Measurements from ENCODE around the gene CR1L.
"Not testable (repeated sequence)": the region's sequence is repeated elsewhere in the genome, so short reads cannot be mapped to it uniquely, and the experiment has no call there.

The CR1L gene

DNA sequence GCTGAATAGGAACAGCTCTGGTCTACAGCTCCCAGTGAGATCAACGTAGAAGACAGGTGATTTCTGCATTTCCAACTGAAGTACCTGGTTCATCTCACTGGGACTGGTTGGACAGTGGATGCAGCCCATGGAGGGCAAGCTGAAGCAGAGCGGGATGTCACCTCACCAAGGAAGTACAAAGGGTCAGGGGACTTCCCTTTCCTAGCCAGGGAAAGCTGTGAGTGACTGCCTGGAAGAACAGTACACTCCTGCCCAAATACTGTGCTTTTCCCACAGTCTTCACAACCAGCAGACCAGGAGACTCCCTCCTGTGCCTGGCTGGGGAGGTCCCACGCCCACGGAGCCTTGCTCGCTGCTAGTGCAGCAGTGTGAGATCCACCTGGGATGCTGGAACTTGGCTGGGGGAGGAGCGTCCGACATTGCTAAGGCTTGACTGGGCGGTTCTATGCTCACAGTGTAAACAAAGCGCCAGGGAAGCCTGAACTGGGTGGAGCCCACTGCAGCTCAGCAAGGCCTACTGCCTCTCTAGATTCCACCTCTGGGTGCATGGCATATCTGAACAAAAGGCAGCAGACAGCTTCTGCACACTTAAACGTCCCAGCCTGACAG, 14.7 kb downstream of the CR1L start:
- H3K4me3 ChIP-seq (replicated peaks; ENCODE audit: insufficient read depth, low read length), result no peak overlapping the region
- no peak for DNase-seq (ENCODE audit: low read depth in 1 of 2, low spot score in 1 of 2)

DNA sequence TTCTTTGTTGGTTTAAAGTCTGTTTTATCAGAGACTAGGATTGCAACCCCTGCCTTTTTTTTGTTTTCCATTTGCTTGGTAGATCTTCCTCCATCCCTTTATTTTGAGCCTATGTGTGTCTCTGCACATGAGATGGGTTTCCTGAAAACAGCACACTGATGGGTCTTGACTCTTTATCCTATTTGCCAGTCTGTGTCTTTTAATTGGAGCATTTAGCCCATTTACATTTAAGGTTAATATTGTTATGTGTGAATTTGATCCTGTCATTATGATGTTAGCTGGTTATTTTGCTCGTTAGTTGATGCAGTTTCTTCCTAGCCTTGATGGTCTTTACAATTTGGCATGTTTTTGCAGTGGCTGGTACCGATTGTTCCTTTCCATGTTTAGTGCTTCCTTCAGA, 16.5 kb downstream of the CR1L start:
- not testable (repeated sequence) for DNase-seq (ENCODE audit: low read depth in 1 of 2, low spot score in 1 of 2); H3K27me3 ChIP-seq (ENCODE audit: insufficient read depth, poor library complexity, severe bottlenecking); H3K27ac ChIP-seq (replicated peaks); H3K4me3 ChIP-seq (replicated peaks; ENCODE audit: insufficient read depth, low read length)

More for the DNA sequence above, 14.7 kb downstream of the CR1L start:
- H3K27ac ChIP-seq (replicated peaks), result no peak overlapping the region
- H3K27me3 ChIP-seq (ENCODE audit: insufficient read depth, poor library complexity, severe bottlenecking), result peaks cover 1% of the 10 kb centered on the region
- TF ChIP-seq GABPA (IDR thresholded peaks at IDR 0.05; ENCODE audit: low read depth) (no peak), POLR2AphosphoS5 (IDR thresholded peaks at IDR 0.05; ENCODE audit: low read depth) (no peak), SPI1 (IDR thresholded peaks at IDR 0.05; ENCODE audit: borderline replicate concordance, low read depth) (no peak)
- TF ChIP-seq, protein P1, sequence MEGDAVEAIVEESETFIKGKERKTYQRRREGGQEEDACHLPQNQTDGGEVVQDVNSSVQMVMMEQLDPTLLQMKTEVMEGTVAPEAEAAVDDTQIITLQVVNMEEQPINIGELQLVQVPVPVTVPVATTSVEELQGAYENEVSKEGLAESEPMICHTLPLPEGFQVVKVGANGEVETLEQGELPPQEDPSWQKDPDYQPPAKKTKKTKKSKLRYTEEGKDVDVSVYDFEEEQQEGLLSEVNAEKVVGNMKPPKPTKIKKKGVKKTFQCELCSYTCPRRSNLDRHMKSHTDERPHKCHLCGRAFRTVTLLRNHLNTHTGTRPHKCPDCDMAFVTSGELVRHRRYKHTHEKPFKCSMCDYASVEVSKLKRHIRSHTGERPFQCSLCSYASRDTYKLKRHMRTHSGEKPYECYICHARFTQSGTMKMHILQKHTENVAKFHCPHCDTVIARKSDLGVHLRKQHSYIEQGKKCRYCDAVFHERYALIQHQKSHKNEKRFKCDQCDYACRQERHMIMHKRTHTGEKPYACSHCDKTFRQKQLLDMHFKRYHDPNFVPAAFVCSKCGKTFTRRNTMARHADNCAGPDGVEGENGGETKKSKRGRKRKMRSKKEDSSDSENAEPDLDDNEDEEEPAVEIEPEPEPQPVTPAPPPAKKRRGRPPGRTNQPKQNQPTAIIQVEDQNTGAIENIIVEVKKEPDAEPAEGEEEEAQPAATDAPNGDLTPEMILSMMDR (IDR thresholded peaks at IDR 0.05; ENCODE audit: insufficient read depth, low read length), result no peak
- TF ChIP-seq, protein P2, sequence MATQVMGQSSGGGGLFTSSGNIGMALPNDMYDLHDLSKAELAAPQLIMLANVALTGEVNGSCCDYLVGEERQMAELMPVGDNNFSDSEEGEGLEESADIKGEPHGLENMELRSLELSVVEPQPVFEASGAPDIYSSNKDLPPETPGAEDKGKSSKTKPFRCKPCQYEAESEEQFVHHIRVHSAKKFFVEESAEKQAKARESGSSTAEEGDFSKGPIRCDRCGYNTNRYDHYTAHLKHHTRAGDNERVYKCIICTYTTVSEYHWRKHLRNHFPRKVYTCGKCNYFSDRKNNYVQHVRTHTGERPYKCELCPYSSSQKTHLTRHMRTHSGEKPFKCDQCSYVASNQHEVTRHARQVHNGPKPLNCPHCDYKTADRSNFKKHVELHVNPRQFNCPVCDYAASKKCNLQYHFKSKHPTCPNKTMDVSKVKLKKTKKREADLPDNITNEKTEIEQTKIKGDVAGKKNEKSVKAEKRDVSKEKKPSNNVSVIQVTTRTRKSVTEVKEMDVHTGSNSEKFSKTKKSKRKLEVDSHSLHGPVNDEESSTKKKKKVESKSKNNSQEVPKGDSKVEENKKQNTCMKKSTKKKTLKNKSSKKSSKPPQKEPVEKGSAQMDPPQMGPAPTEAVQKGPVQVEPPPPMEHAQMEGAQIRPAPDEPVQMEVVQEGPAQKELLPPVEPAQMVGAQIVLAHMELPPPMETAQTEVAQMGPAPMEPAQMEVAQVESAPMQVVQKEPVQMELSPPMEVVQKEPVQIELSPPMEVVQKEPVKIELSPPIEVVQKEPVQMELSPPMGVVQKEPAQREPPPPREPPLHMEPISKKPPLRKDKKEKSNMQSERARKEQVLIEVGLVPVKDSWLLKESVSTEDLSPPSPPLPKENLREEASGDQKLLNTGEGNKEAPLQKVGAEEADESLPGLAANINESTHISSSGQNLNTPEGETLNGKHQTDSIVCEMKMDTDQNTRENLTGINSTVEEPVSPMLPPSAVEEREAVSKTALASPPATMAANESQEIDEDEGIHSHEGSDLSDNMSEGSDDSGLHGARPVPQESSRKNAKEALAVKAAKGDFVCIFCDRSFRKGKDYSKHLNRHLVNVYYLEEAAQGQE (IDR thresholded peaks at IDR 0.05; ENCODE audit: insufficient replicate concordance, low read depth), result no peak

DNA sequence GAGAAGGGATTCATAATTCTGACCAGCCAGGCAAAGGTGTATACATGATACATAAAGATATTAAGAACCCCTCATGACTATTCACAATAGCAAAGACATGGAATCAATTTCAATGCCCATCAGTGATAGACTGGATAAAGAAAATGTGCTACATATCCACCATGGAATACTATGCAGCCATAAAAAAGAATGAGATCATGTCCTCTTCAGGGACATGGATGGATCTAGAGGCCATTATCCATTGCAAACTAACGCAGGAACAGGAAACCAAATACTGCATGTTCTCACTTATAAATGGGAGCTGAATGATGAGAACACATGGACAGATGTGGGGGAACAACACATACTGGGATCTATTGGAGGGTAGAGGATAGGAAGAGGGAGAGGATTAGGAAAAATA, 21.4 kb downstream of the CR1L start:
- H3K27ac ChIP-seq (replicated peaks), result no peak overlapping the region
- no peak for TF ChIP-seq POLR2AphosphoS5 (IDR thresholded peaks at IDR 0.05; ENCODE audit: low read depth)
- no peak for TF ChIP-seq SPI1 (IDR thresholded peaks at IDR 0.05; ENCODE audit: borderline replicate concordance, low read depth)
- TF ChIP-seq, protein P1 (IDR thresholded peaks at IDR 0.05; ENCODE audit: insufficient read depth, low read length), result no peak
- TF ChIP-seq, protein P2 (IDR thresholded peaks at IDR 0.05; ENCODE audit: insufficient replicate concordance, low read depth), result no peak
- no peak for TF ChIP-seq GABPA (IDR thresholded peaks at IDR 0.05; ENCODE audit: low read depth)
- peaks cover 27% of the 10 kb centered on the region for H3K27me3 ChIP-seq (ENCODE audit: insufficient read depth, poor library complexity, severe bottlenecking)
- no peak overlapping the region for H3K4me3 ChIP-seq (replicated peaks; ENCODE audit: insufficient read depth, low read length)
- no peak for DNase-seq (ENCODE audit: low read depth in 1 of 2, low spot score in 1 of 2)

DNA sequence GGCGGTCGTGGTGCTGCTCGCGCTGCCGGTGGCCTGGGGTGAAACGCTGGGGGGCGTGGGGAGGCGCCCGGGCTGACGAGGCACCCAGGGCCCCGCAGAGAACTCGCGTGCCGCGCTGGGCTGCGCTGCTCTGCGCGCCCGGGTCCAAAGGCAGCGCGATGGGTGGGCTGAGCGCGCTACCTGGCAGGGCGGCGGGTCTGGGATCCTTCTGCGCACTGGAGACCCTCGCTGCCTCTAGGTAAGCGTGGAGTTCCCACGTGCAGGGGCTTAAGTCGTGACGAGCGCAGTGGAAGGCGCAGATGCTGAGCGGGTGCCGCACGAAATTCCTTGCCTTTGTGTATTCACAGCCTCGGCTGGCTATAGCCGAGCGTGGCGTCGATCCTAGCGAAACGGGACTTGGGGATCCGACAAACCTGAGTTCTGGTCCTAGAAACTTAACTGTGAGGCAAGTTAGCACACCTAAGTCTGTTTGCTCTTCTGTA, 24.6 kb downstream of the CR1L start:
- Histone ChIP-seq H3K27me3 (ENCODE audit: insufficient read depth, poor library complexity, severe bottlenecking) (peaks cover 31% of the 10 kb centered on the region), H3K4me3 (replicated peaks; ENCODE audit: insufficient read depth, low read length) (no peak overlapping the region), H3K27ac (replicated peaks) (no peak overlapping the region)
- no peak for TF ChIP-seq SPI1 (IDR thresholded peaks at IDR 0.05; ENCODE audit: borderline replicate concordance, low read depth)
- TF ChIP-seq GABPA (IDR thresholded peaks at IDR 0.05; ENCODE audit: low read depth), result no peak
- TF ChIP-seq, protein P2 (IDR thresholded peaks at IDR 0.05; ENCODE audit: insufficient replicate concordance, low read depth), result no peak
- TF ChIP-seq POLR2AphosphoS5 (IDR thresholded peaks at IDR 0.05; ENCODE audit: low read depth), result no peak
- TF ChIP-seq, protein P1 (IDR thresholded peaks at IDR 0.05; ENCODE audit: insufficient read depth, low read length), result no peak
- no peak for DNase-seq (ENCODE audit: low read depth in 1 of 2, low spot score in 1 of 2)

Measured in HL-60 (cell line).